HG02938 (cell line): ENCODE measurements around the gene CACNA1B.

Experiments used
- ATAC-seq: cut with Tn5 transposase; IDR thresholded peaks from one replicate; pipeline ENCODE4 v1.9.1; 2021; ENCODE audit warnings: mild to moderate bottlenecking, moderate library complexity; ENCODE audit not compliant: unreplicated experiment

CACNA1B gene

GRCh38 chr9:138025908-138026307 lies 148.3 kb downstream of the CACNA1B start:
- ATAC-seq, result no peak

- no peak for ATAC-seq
Observed at GRCh38 chr9:138028596-138028995, 151.0 kb downstream of the CACNA1B start.

- ATAC-seq, result no peak
Observed at GRCh38 chr9:138031186-138031585, 153.6 kb downstream of the CACNA1B start.

- no peak for ATAC-seq
Observed at GRCh38 chr9:138033950-138034349, 156.4 kb downstream of the CACNA1B start.

- ATAC-seq, result no peak
Observed at GRCh38 chr9:138037140-138037539, 159.6 kb downstream of the CACNA1B start.

- no peak for ATAC-seq
Observed at GRCh38 chr9:138038244-138038671, 160.7 kb downstream of the CACNA1B start.

- no peak for ATAC-seq
Observed at GRCh38 chr9:138040446-138041430, 163.2 kb downstream of the CACNA1B start.

- no peak for ATAC-seq
Observed at GRCh38 chr9:138042146-138042545, 164.6 kb downstream of the CACNA1B start.

- ATAC-seq, result no peak
Observed at GRCh38 chr9:138042640-138043039, 165.1 kb downstream of the CACNA1B start.

GRCh38 chr9:138043061-138043410 lies 165.5 kb downstream of the CACNA1B start:
- no peak for ATAC-seq

- no peak for ATAC-seq
Observed at GRCh38 chr9:138043411-138044345, 166.1 kb downstream of the CACNA1B start.

- ATAC-seq, result no peak
Observed at GRCh38 chr9:138044485-138045383, 167.2 kb downstream of the CACNA1B start.

GRCh38 chr9:138045541-138046490 lies 168.2 kb downstream of the CACNA1B start:
- ATAC-seq, result no peak

- ATAC-seq, result no peak
Observed at GRCh38 chr9:138046641-138047301, 169.2 kb downstream of the CACNA1B start.

- ATAC-seq, result no peak
Observed at GRCh38 chr9:138047469-138048040, 170.0 kb downstream of the CACNA1B start.

GRCh38 chr9:138048184-138048583 lies 170.6 kb downstream of the CACNA1B start:
- no peak for ATAC-seq

GRCh38 chr9:138049085-138049778 lies 171.7 kb downstream of the CACNA1B start:
- no peak for ATAC-seq
